ENCODE measurements around the gene RPL31. TPM values are rescaled to one million over a fixed set of nuclear protein-coding genes. Genes with fewer than 3 reads are reported as not detected.

RPL31 gene
- total and polyA plus RNA-seq, 2 donors (not counting 1 experiment from before 2014, with no cell fraction given) = 1,159 to 2,636 TPM

- Histone ChIP-seq H3K27ac (ENCODE audit: insufficient read depth, low read length) (no peak overlapping the region), H3K9ac (ENCODE audit: insufficient read depth, low read length) (no peak overlapping the region), H3K36me3 (ENCODE audit: control insufficient read depth, insufficient read depth, low read length) (no peaks in the 10 kb centered on the region), H3K27me3 (ENCODE audit: control insufficient read depth, insufficient read depth, low read length) (no peaks in the 10 kb centered on the region), H3K9me3 (ENCODE audit: control insufficient read depth, insufficient read depth, low read depth, low read length) (no peaks in the 10 kb centered on the region), H3K4me3 (replicated peaks in 1 of 4; ENCODE audit: control extremely low read depth in 1 of 4, insufficient read depth in 1 of 4, low read depth in 3 of 4, low read length in 4 of 4) (no peak overlapping the region), H3K4me1 (ENCODE audit: control insufficient read depth, extremely low read depth, insufficient read depth, low read length) (no peaks in the 10 kb centered on the region), H3K4me2 (ENCODE audit: extremely low read depth, insufficient read depth, low read length) (no peak overlapping the region), H4K20me1 (ENCODE audit: control insufficient read depth, extremely low read depth, insufficient read depth, low read length) (no peaks in the 10 kb centered on the region), H3K79me2 (ENCODE audit: control insufficient read depth, insufficient read depth, low read length) (no peaks in the 10 kb centered on the region), H2AFZ (ENCODE audit: low read length) (no peak overlapping the region)
- DNase-seq (ENCODE audit: low read depth in 2 of 2) = no peak
- no peak for TF ChIP-seq CTCF (conservative IDR thresholded peaks at IDR 0.05 in 1 of 2, IDR thresholded peaks at IDR 0.05 in 1 of 2; ENCODE audit: low read depth in 1 of 2, low read length in 2 of 2)
- no peak for TF ChIP-seq EZH2 (IDR thresholded peaks at IDR 0.05; ENCODE audit: low read length, missing control alignments)
Observed at GRCh38 chr2:101026253-101026701, 24.2 kb downstream of the RPL31 start.

GRCh38 chr2:101026923-101027469, 24.9 kb downstream of the RPL31 start:
- Histone ChIP-seq H3K36me3 (ENCODE audit: control insufficient read depth, insufficient read depth, low read length) (no peaks in the 10 kb centered on the region), H2AFZ (ENCODE audit: low read length) (no peak overlapping the region), H3K4me3 (replicated peaks in 1 of 4; ENCODE audit: control extremely low read depth in 1 of 4, insufficient read depth in 1 of 4, low read depth in 3 of 4, low read length in 4 of 4) (no peak overlapping the region), H4K20me1 (ENCODE audit: control insufficient read depth, extremely low read depth, insufficient read depth, low read length) (no peaks in the 10 kb centered on the region), H3K4me1 (ENCODE audit: control insufficient read depth, extremely low read depth, insufficient read depth, low read length) (no peaks in the 10 kb centered on the region), H3K27me3 (ENCODE audit: control insufficient read depth, insufficient read depth, low read length) (no peaks in the 10 kb centered on the region), H3K27ac (ENCODE audit: insufficient read depth, low read length) (no peak overlapping the region), H3K9ac (ENCODE audit: insufficient read depth, low read length) (no peak overlapping the region), H3K9me3 (ENCODE audit: control insufficient read depth, insufficient read depth, low read depth, low read length) (no peaks in the 10 kb centered on the region), H3K4me2 (ENCODE audit: extremely low read depth, insufficient read depth, low read length) (no peak overlapping the region), H3K79me2 (ENCODE audit: control insufficient read depth, insufficient read depth, low read length) (no peaks in the 10 kb centered on the region)
- no peak for TF ChIP-seq EZH2 (IDR thresholded peaks at IDR 0.05; ENCODE audit: low read length, missing control alignments)
- TF ChIP-seq CTCF (conservative IDR thresholded peaks at IDR 0.05 in 1 of 2, IDR thresholded peaks at IDR 0.05 in 1 of 2; ENCODE audit: low read depth in 1 of 2, low read length in 2 of 2) = no peak
- DNase-seq (ENCODE audit: low read depth in 2 of 2) = no peak

GRCh38 chr2:101027852-101028251, 25.8 kb downstream of the RPL31 start:
- H3K4me2 ChIP-seq (ENCODE audit: extremely low read depth, insufficient read depth, low read length) = no peak overlapping the region
- no peak for DNase-seq (ENCODE audit: low read depth in 2 of 2)
- no peaks in the 10 kb centered on the region for H4K20me1 ChIP-seq (ENCODE audit: control insufficient read depth, extremely low read depth, insufficient read depth, low read length)
- H3K9me3 ChIP-seq (ENCODE audit: control insufficient read depth, insufficient read depth, low read depth, low read length) = no peaks in the 10 kb centered on the region
- H3K9ac ChIP-seq (ENCODE audit: insufficient read depth, low read length) = no peak overlapping the region
- H3K79me2 ChIP-seq (ENCODE audit: control insufficient read depth, insufficient read depth, low read length) = no peaks in the 10 kb centered on the region
- no peak for TF ChIP-seq EZH2 (IDR thresholded peaks at IDR 0.05; ENCODE audit: low read length, missing control alignments)
- TF ChIP-seq CTCF (conservative IDR thresholded peaks at IDR 0.05 in 1 of 2, IDR thresholded peaks at IDR 0.05 in 1 of 2; ENCODE audit: low read depth in 1 of 2, low read length in 2 of 2) = no peak
- H2AFZ ChIP-seq (ENCODE audit: low read length) = no peak overlapping the region
- no peak overlapping the region for H3K4me3 ChIP-seq (replicated peaks in 1 of 4; ENCODE audit: control extremely low read depth in 1 of 4, insufficient read depth in 1 of 4, low read depth in 3 of 4, low read length in 4 of 4)
- no peaks in the 10 kb centered on the region for H3K4me1 ChIP-seq (ENCODE audit: control insufficient read depth, extremely low read depth, insufficient read depth, low read length)
- H3K27ac ChIP-seq (ENCODE audit: insufficient read depth, low read length) = no peak overlapping the region
- H3K36me3 ChIP-seq (ENCODE audit: control insufficient read depth, insufficient read depth, low read length) = no peaks in the 10 kb centered on the region
- H3K27me3 ChIP-seq (ENCODE audit: control insufficient read depth, insufficient read depth, low read length) = no peaks in the 10 kb centered on the region

Measured in fibroblast of lung (primary cell).